Adipose tissue (tissue), 3 donors: Measurements from ENCODE around the gene ZCCHC14. TPM values are rescaled to one million over a fixed set of nuclear protein-coding genes. Genes with fewer than 3 reads are reported as not detected.

Source experiments
- H3K27ac ChIP-seq: one replicate; pipeline ENCODE4 v1.5.1; 2013; ENCODE audit warnings: low read depth, low read length
- WGBS, 3 donors: extraction: QIAGEN DNeasy Blood & Tissue Kit; methylation state at CpG; one replicate each; pipeline ENCODE4 v1.1.7; 2013; 5-methylcytosine and 5-hydroxymethylcytosine counted together
- polyA plus RNA-seq, 3 donors: library from polyadenylated mRNA; stranded (reverse); fragments of 200-250 nt; gene quantifications; one replicate each; pipeline ENCODE4 v1.2.3, GENCODE V29; 2013
- donor health status: healthy with polysubstance abuse.
- donor health status: Bipolar disorder and iron deficiency.
- donor health status: healthy.

ZCCHC14 gene
- polyA plus RNA-seq: 1 to 10 TPM; 6.6 to 8.9 (median 7.6) TPM

GRCh38 chr16:87492721-87493607, at the start of gene ZCCHC14:
Gene ZCCHC14 (minus strand): TSS chr16:87493024. CDS start chr16:87492238, 786 bp downstream.
- 1 to 2% (median 2%) methylated on average over 58 to 118 of the region's 119 CpGs for WGBS, 3 donors
- H3K27ac ChIP-seq: no peak within 1 kb of the TSS

- H3K27ac ChIP-seq: no peak overlapping the region
- 53 to 57% (median 56%) methylated on average over 11 of the region's 11 CpGs for WGBS, 3 donors
These were observed 49.0 kb upstream of the ZCCHC14 start for GRCh38 chr16:87541872-87542234.

GRCh38 chr16:87541147-87541871, 48.5 kb upstream of the ZCCHC14 start:
- WGBS, 3 donors: 30 to 45% (median 43%) methylated on average over 31 of the region's 31 CpGs
- H3K27ac ChIP-seq: no peak overlapping the region

- H3K27ac ChIP-seq: no peak overlapping the region
- 55 to 60% (median 57%) methylated on average over 6 of the region's 6 CpGs for WGBS, 3 donors
These were observed 48.0 kb upstream of the ZCCHC14 start for GRCh38 chr16:87540897-87541146.

- WGBS, 3 donors: 34 to 49% (median 44%) methylated on average over 20 of the region's 20 CpGs
- no peak overlapping the region for H3K27ac ChIP-seq
These were observed 47.5 kb upstream of the ZCCHC14 start for GRCh38 chr16:87540072-87540896.

- WGBS, 3 donors: 86 to 88% (median 86%) methylated on average over 11 of the region's 11 CpGs
- H3K27ac ChIP-seq: no peak overlapping the region
These were observed 46.3 kb upstream of the ZCCHC14 start for GRCh38 chr16:87539113-87539512.

GRCh38 chr16:87538594-87538993, 45.8 kb upstream of the ZCCHC14 start:
- no peak overlapping the region for H3K27ac ChIP-seq
- WGBS, 3 donors: 70 to 80% (median 76%) methylated on average over 11 of the region's 11 CpGs

- no peak overlapping the region for H3K27ac ChIP-seq
- WGBS, 3 donors: 66 to 74% (median 66%) methylated on average over 4 of the region's 4 CpGs
These were observed 45.3 kb upstream of the ZCCHC14 start for GRCh38 chr16:87538160-87538559.

GRCh38 chr16:87536795-87537142, 43.9 kb upstream of the ZCCHC14 start:
- WGBS, 3 donors: 71 to 86% (median 83%) methylated on average over 10 of the region's 10 CpGs
- H3K27ac ChIP-seq: no peak overlapping the region

- WGBS, 3 donors: 59 to 75% (median 74%) methylated on average over 13 of the region's 13 CpGs
- H3K27ac ChIP-seq: no peak overlapping the region
These were observed 43.3 kb upstream of the ZCCHC14 start for GRCh38 chr16:87535855-87536794.

GRCh38 chr16:87535457-87535854, 42.6 kb upstream of the ZCCHC14 start:
- H3K27ac ChIP-seq: no peak overlapping the region
- 35 to 52% (median 51%) methylated on average over 3 of the region's 3 CpGs for WGBS, 3 donors

GRCh38 chr16:87534751-87535150, 41.9 kb upstream of the ZCCHC14 start:
- WGBS, 3 donors: 92 to 93% (median 92%) methylated on average over 9 of the region's 9 CpGs
- no peak overlapping the region for H3K27ac ChIP-seq

GRCh38 chr16:87534030-87534653, 41.3 kb upstream of the ZCCHC14 start:
- WGBS, 3 donors: 75 to 82% (median 77%) methylated on average over 5 of the region's 5 CpGs

GRCh38 chr16:87533061-87533460, 40.2 kb upstream of the ZCCHC14 start:
- H3K27ac ChIP-seq: no peak overlapping the region
- 28 to 88% (median 38%) methylated on average over 1 of the region's 1 CpG for WGBS, 3 donors

More at GRCh38 chr16:87534030-87534653, 41.3 kb upstream of the ZCCHC14 start:
- H3K27ac ChIP-seq: no peak overlapping the region

GRCh38 chr16:87531418-87531817, 38.6 kb upstream of the ZCCHC14 start:
- no peak overlapping the region for H3K27ac ChIP-seq
- WGBS, 3 donors: 52 to 69% (median 66%) methylated on average over 3 of the region's 3 CpGs

- no peak overlapping the region for H3K27ac ChIP-seq
- 75 to 85% (median 80%) methylated on average over 10 of the region's 10 CpGs for WGBS, 3 donors
These were observed 36.1 kb upstream of the ZCCHC14 start for GRCh38 chr16:87528690-87529579.
